ENCODE measurements around the gene EZH2.

GRCh38 chr7:148782757-148783456 lies 101.2 kb downstream of the EZH2 start:
- TF ChIP-seq CTCF (IDR thresholded peaks at IDR 0.05) (no peak), POLR2A (IDR thresholded peaks at IDR 0.05) (no peak)

All from heart left ventricle (tissue), 13 donors.